ENCODE results near the gene LCOR.
"Not testable (repeated sequence)": the region's sequence is repeated elsewhere in the genome, so short reads cannot be mapped to it uniquely, and the experiment has no call there.

LCOR gene

GRCh38 chr10:97031459-97031858 is 199.4 kb downstream of the LCOR start:
- no peak for DNase-seq (ENCODE audit: low read depth)
- TF ChIP-seq CTCF (IDR thresholded peaks at IDR 0.05; ENCODE audit: control insufficient read depth, extremely low read depth, insufficient read depth), result no peak
- H3K4me3 ChIP-seq (ENCODE audit: low read depth, low read length), result no peak overlapping the region

GRCh38 chr10:97032624-97033023 is 200.5 kb downstream of the LCOR start:
- TF ChIP-seq CTCF (IDR thresholded peaks at IDR 0.05; ENCODE audit: control insufficient read depth, extremely low read depth, insufficient read depth), result no peak
- no peak overlapping the region for H3K4me3 ChIP-seq (ENCODE audit: low read depth, low read length)
- DNase-seq (ENCODE audit: low read depth), result no peak

- not testable (repeated sequence) for DNase-seq (ENCODE audit: low read depth); H3K4me3 ChIP-seq (ENCODE audit: low read depth, low read length)
Observed at GRCh38 chr10:97033841-97034240, 201.7 kb downstream of the LCOR start.

- H3K4me3 ChIP-seq (ENCODE audit: low read depth, low read length), result no peak overlapping the region
- no peak for TF ChIP-seq CTCF (IDR thresholded peaks at IDR 0.05; ENCODE audit: control insufficient read depth, extremely low read depth, insufficient read depth)
- DNase-seq (ENCODE audit: low read depth), result no peak
Observed at GRCh38 chr10:97034301-97034700, 202.2 kb downstream of the LCOR start.

GRCh38 chr10:97034958-97035769 is 203.1 kb downstream of the LCOR start:
- TF ChIP-seq CTCF (IDR thresholded peaks at IDR 0.05; ENCODE audit: control insufficient read depth, extremely low read depth, insufficient read depth), result no peak
- H3K4me3 ChIP-seq (ENCODE audit: low read depth, low read length), result no peak overlapping the region

GRCh38 chr10:97037365-97038361 is 205.6 kb downstream of the LCOR start:
- H3K4me3 ChIP-seq (ENCODE audit: low read depth, low read length), result peak overlapping the region; percentile 36
- peak; percentile 35 for DNase-seq (ENCODE audit: low read depth)

More at GRCh38 chr10:97034958-97035769, 203.1 kb downstream of the LCOR start:
- no peak for DNase-seq (ENCODE audit: low read depth)

More at GRCh38 chr10:97037365-97038361, 205.6 kb downstream of the LCOR start:
- peak; percentile 95 for TF ChIP-seq CTCF (IDR thresholded peaks at IDR 0.05; ENCODE audit: control insufficient read depth, extremely low read depth, insufficient read depth)

All from LNCaP clone FGC (cell line).